HG03097 (cell line): ENCODE measurements around the gene ZC3H6.
"Not testable (repeated sequence)": the region's sequence is repeated elsewhere in the genome, so short reads cannot be mapped to it uniquely, and the experiment has no call there.

Source experiments
- ATAC-seq: cut with Tn5 transposase; IDR thresholded peaks from one replicate; pipeline ENCODE4 v1.9.1; 2021; ENCODE audit not compliant: unreplicated experiment, low FRiP score

Gene ZC3H6

GRCh38 chr2:112276954-112277353 is 1.6 kb downstream of the ZC3H6 start:
- ATAC-seq, result no peak

GRCh38 chr2:112277596-112278220 is 2.3 kb downstream of the ZC3H6 start:
- ATAC-seq, result no peak

DNA sequence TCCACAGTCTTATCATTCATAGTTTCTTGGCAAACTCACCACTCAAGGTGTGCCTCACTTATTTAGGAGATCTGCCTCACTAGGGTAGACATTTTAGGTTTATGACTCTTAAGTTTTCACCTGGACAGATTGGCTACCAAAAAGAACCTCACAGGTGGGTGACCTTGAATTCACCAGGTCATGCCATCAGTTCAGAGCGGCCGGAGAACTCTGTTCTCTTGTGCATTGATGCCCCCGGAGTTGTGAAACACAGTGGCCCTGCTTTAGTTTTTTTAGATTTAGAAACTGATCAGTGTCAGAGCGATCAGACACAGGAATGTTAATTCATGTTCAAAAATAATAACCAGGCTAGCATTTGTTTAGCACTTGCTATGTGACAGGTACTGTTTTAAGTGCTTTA is 6.7 kb downstream of the ZC3H6 start:
- not testable (repeated sequence) for ATAC-seq

GRCh38 chr2:112283535-112283934 is 8.1 kb downstream of the ZC3H6 start:
- ATAC-seq, result not testable (repeated sequence)

DNA sequence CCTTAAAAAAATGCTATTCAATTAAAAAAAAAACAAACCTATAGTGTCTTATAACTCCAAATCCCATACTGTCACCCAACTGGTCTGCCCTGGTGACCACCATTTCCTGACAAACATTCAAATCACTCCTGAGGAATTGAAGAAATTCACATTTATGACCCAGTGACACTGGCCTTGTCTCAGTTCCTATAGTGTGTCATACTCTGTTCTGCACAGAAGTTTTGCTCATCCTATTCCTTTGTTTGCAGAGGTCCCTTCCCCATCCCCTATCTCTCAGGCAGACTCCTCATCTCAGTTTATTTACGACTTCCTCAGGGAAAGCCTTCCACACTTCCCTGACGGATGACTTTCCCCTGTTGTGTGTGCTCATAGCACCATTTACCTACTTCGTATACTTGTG is 14.7 kb downstream of the ZC3H6 start:
- ATAC-seq, result no peak

DNA sequence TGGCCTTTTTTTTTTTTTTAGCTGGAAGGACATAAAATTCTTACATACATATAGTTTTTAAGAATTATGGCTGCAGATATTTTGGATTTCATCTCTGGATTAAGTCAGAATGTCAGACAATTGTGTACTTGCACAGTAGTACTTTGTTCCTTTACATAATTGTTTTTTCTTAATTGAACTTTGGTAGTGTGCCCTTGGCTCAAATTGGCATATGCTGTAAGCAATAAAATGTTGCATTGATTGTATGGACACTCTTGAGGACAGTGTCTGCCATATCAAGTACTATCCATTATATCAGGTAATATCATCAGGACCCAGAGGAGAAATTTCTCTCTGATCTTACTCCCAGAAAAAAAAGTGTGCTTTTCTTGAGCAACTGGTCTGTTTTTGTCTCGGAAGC is 15.3 kb downstream of the ZC3H6 start:
- no peak for ATAC-seq

- no peak for ATAC-seq
Measured at GRCh38 chr2:112293636-112294401, 18.4 kb downstream of the ZC3H6 start.

- no peak for ATAC-seq
Measured at GRCh38 chr2:112295407-112296078, 20.1 kb downstream of the ZC3H6 start.

DNA sequence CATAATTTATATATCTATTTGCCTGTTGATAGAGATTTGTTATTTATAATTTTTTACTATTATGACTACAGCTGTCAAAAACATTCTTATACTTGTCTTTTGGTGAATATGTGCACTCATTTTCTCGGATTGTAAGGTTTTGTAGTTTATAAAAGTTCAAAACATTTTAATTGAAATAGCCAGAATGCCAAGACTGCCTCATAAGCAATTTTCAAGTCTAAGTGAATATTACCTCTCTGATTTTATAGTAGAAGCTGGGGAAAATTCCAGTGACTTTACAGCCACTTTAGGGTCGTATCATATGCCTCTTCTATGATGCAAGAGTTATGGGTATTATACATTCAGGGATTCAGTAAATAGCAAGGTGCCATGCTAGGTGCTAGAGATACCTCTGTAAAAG is 21.0 kb downstream of the ZC3H6 start:
- no peak for ATAC-seq

GRCh38 chr2:112301171-112301584 is 25.8 kb downstream of the ZC3H6 start:
- ATAC-seq, result no peak

DNA sequence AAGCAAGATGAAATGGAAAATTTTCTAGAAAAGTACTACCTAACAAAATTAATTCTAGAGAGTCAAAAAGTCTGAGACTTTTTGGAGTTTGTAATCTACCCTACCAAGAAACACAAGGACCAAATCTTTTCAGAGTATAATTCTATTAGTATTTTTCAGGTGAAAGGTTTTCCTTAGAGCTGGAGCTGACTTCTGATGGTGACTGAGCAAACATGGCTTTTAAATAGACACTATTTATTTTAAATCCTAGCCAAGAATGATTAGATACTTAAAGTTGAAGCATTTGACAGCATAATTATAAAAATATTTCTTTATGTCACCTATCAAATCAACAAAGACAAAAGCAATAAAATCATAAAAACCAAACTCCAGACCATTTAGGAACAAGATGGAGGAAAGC is 26.6 kb downstream of the ZC3H6 start:
- no peak for ATAC-seq

DNA sequence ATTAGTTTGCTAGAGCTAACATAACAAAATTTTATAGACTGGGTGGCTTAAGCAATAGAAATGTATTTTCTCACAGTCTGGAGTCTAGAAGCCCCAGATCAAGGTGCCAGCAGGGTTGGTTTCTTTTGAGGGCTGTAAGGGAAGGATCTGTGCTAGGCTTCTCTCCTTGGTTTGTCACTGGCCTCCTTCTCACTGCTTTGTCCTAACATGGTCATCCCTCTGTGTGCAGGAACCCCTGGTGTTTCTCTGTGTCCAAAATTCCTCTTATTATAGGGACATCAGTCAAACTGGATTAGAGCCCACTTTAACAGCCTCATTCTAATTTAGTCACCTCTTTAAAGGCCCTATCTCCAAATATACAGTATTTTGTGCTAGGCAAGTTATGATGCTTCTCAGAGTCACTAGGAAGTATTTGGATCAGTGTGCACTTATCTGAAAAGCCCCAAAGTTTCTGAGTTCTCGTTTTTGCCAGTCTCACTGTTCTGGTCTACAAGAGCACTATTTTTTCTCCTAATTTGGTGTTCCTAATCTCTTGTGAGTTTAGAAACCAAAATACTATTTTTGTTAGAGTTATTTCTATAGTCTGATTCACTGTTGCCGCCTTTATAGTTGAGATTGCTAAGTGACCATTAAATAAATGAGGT is 29.0 kb downstream of the ZC3H6 start:
- no peak for ATAC-seq

GRCh38 chr2:112305132-112305531 is 29.7 kb downstream of the ZC3H6 start:
- no peak for ATAC-seq

DNA sequence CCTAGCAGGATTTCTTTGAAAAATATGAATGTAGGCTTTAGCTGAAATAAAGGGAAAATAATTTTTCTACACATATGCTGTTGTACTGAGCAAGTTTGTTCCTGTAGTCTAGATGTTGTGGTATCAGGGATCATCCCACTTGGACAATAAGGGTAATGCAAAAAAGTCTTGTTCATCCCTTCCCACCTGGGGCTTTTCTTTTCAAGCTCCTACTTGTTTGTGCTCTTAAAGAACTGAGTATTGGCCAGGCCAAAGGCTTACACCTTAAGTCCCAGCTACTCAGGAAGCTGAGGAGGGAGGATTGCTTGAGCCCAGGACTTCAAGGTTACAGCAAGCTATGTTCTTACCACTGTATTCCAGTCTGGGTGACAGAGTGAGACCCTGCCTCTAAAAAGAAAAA is 35.5 kb downstream of the ZC3H6 start:
- no peak for ATAC-seq

DNA sequence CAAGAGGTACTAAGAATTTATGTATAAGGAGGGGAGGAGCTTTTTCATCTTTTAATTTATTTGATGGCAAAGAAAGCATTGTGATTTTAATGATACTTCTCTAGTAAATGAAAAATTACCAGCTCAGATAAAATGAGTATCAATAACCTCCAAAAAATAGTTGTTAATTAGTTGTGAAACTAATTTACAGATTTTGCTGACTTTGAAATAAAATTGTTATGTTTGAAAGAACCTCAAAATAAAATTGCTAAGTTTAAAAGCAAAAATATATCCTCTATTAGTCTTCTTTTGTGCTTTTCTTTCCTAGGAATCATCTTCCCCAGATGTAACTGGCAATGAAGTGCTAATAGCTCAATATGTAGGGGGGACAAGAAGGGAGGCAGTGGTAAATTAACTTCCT is 36.5 kb downstream of the ZC3H6 start:
- ATAC-seq, result no peak

DNA sequence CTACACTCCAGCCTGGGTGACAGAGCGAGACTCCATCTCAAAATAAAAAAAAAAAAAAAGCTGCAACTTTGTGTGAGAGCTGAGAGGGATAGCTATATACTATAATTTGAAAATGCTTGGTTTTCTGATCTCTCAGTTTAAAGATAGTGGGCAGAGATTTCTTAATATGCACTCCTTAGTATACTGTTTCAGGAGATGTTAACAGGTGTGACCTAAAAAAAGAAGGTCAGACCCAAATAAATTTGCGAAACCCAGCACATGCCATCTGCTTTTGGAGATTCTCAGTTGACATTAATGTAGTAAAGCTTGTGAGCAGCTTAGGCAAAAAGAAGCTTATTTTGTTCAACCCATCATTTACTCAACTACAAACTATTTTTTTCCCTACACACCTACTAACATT is 37.4 kb downstream of the ZC3H6 start:
- ATAC-seq, result no peak

DNA sequence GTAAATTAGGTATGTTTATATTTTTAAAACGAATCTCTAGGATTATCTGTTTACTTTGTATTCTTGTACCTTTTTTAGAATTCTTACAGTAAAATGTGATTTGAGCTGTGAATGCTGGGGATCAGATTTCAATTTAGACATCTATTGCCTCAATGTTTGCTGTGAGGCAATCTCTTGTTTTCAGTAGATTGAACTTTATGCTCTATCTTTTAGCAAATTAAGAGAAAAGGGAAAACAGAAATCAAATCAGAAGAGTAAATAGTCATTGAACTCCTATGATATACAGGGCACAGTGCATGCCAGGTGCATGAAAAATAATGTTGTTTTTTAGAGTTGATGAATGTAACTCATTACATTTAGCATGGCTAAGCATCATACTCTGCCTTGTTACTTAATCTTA is 39.5 kb downstream of the ZC3H6 start:
- no peak for ATAC-seq

DNA sequence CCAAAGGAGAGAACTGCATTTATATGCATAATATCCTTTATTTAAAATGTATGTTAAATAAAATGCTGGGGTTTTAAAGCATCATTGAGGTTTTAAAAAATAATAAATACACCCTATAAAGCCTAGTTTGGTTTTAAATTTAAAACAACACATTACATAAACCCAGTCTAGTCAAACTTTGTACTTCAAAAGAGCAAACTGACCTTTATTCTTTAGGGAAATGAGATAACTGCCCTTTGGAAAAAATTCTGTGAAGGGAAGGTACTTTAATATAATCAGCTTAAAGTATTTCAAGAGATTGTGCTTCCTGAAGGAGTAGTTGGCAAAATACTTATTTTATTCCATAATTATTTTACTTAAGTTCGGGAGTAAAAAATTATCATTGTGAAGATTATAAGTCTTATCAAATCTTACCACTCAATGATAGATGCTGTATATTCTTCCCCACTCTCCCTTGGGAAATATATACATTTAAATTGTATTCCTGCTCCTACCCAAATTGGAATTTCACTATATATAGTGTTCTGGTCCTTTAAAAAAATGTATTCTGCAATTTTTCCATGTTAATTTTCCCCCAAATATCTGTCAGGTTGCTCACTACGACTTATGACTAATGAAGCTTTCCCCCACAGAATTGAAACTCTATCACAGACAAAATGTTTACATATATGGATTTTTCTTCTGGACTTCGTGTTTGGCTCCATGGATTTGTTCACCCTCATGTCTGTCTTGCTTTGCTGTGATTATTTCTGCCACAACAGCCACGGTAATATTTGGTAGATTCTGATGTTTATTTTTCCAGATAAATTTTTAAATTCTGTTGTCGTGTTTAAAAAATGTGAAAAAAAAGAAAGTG is 42.1 kb downstream of the ZC3H6 start:
- no peak for ATAC-seq

- no peak for ATAC-seq
Measured at GRCh38 chr2:112318515-112318914, 43.1 kb downstream of the ZC3H6 start.
